Gastrocnemius medialis (tissue), 4 donors: ENCODE results near the gene FRMD3.

Experiments
- CTCF ChIP-seq, 5 experiments: fragments of 450-650 bp in 3 of 5; fragments of 200-600 bp in 2 of 5; sonication (generic) in 2 of 5; IDR thresholded peaks in 4 of 5; conservative IDR thresholded peaks in 1 of 5; 1 replicate in 4 of 5; 2 replicates in 1 of 5; pipeline ENCODE4 v1.5.1; 2016 to 2019; ENCODE audit warnings: antibody characterized with exemption in 5 of 5, mild to moderate bottlenecking in 3 of 5, moderate library complexity in 3 of 5
- POLR2A ChIP-seq, 2 donors: fragments of 450-650 bp; IDR thresholded peaks; one replicate each; pipeline ENCODE4 v1.6.1; 2017; ENCODE audit warnings: antibody characterized with exemption in 2 of 2, mild to moderate bottlenecking in 2 of 2, moderate library complexity in 2 of 2

- TF ChIP-seq POLR2A (IDR thresholded peaks at IDR 0.05) (no peak), CTCF (IDR thresholded peaks at IDR 0.05 in 4 of 5, conservative IDR thresholded peaks at IDR 0.05 in 1 of 5) (no peak)
These were observed 175.7 kb downstream of the FRMD3 start for GRCh38 chr9:83362341-83362995.
